Hepatocyte (in vitro differentiated cells): ENCODE data around the gene ZNF423. TPM values are rescaled to one million over a fixed set of nuclear protein-coding genes. Genes with fewer than 3 reads are reported as not detected.

Experiments
- DNase-seq: peaks from one replicate; pipeline ENCODE4 v3.0.0-alpha.2; 2016; ENCODE audit warnings: low spot score
- H2AFZ ChIP-seq: fragments of 200-600 bp; sonication (generic); 2 replicates; pipeline ENCODE4 v1.6.0; 2016; ENCODE audit warnings: antibody characterized with exemption, mild to moderate bottlenecking
- H3K27ac ChIP-seq: fragments of 200-600 bp; sonication (generic); 2 replicates; pipeline ENCODE4 v1.5.1; 2016; ENCODE audit warnings: mild to moderate bottlenecking
- H3K27me3 ChIP-seq: fragments of 200-600 bp; sonication (generic); 2 replicates; pipeline ENCODE4 v1.6.1; 2016
- H3K36me3 ChIP-seq: fragments of 200-600 bp; sonication (generic); replicated peaks from 2 replicates; pipeline ENCODE4 v1.5.1; 2016; ENCODE audit warnings: low read depth; ENCODE audit not compliant: insufficient read depth
- H3K4me1 ChIP-seq: fragments of 200-600 bp; sonication (generic); 2 replicates; pipeline ENCODE4 v1.5.1; 2016; ENCODE audit warnings: mild to moderate bottlenecking, moderate library complexity; ENCODE audit not compliant: insufficient read depth
- H3K4me2 ChIP-seq: fragments of 200-600 bp; sonication (generic); 2 replicates; pipeline ENCODE4 v1.6.0; 2016
- H3K4me3 ChIP-seq: fragments of 200-600 bp; sonication (generic); 2 replicates; pipeline ENCODE4 v1.5.1; 2016; ENCODE audit warnings: mild to moderate bottlenecking
- H3K79me2 ChIP-seq: fragments of 200-600 bp; sonication (generic); 2 replicates; pipeline ENCODE4 v1.6.0; 2017; ENCODE audit warnings: mild to moderate bottlenecking
- H3K9me2 ChIP-seq: fragments of 200-600 bp; sonication (generic); replicated peaks from 2 replicates; pipeline ENCODE4 v1.6.0; 2017; ENCODE audit warnings: mild to moderate bottlenecking; ENCODE audit not compliant: insufficient read depth
- H3K9me3 ChIP-seq: fragments of 200-600 bp; sonication (generic); 2 replicates; pipeline ENCODE4 v1.5.1; 2016; ENCODE audit warnings: low read depth, mild to moderate bottlenecking
- H4K20me1 ChIP-seq: fragments of 200-600 bp; sonication (generic); 2 replicates; pipeline ENCODE4 v1.6.0; 2016; ENCODE audit warnings: mild to moderate bottlenecking; ENCODE audit not compliant: insufficient read depth, poor library complexity, severe bottlenecking
- CTCF ChIP-seq: fragments of 200-600 bp; sonication (generic); IDR thresholded peaks from 2 replicates; pipeline ENCODE4 v1.5.1; 2016; ENCODE audit warnings: antibody characterized with exemption, mild to moderate bottlenecking; ENCODE audit not compliant: poor library complexity
- EZH2 ChIP-seq: fragments of 200-600 bp; sonication (generic); IDR thresholded peaks from 2 replicates; pipeline ENCODE4 v1.6.1; 2016; ENCODE audit warnings: antibody characterized with exemption, mild to moderate bottlenecking, borderline replicate concordance
- EZH2phosphoT487 ChIP-seq: fragments of 200-600 bp; sonication (generic); IDR thresholded peaks from one replicate; pipeline ENCODE4 v1.6.1; 2018; ENCODE audit warnings: antibody characterized with exemption, mild to moderate bottlenecking, low read depth, moderate library complexity; ENCODE audit not compliant: unreplicated experiment, severe bottlenecking
- WGBS: methylation state at CpG from one replicate; pipeline ENCODE4 v1.1.6; 2016; ENCODE audit warnings: low lambda C conversion rate; ENCODE audit errors: missing lambda C conversion rate; 5-methylcytosine and 5-hydroxymethylcytosine counted together
- polyA plus RNA-seq: library from polyadenylated mRNA; unstranded; fragments of >200 nt; fragmentation: Nextera tagmentation; extraction: Ambion mirVana; gene quantifications from 2 replicates; pipeline ENCODE4 v1.2.1, GENCODE V29; 2016
- total RNA-seq: library from RNA; depleted of rRNA; stranded (reverse); fragments of >200 nt; gene quantifications from 2 replicates; pipeline ENCODE4 v1.2.3, GENCODE V29; 2014

The ZNF423 gene
- total and polyA plus RNA-seq, 2 experiments from 2014 or later: 9.6 to 11.8 TPM

GRCh38 chr16:49494891-49495566, 360.9 kb downstream of the ZNF423 start:
- Histone ChIP-seq H4K20me1 (no peaks in the 10 kb centered on the region), H3K79me2 (no peaks in the 10 kb centered on the region), H3K9me3 (no peaks in the 10 kb centered on the region), H3K36me3 (no peaks in the 10 kb centered on the region), H3K9me2 (no peaks in the 10 kb centered on the region), H3K4me1 (peaks cover 7% of the 10 kb centered on the region), H2AFZ (no peak overlapping the region), H3K4me3 (no peak overlapping the region), H3K27ac (no peak overlapping the region), H3K27me3 (no peaks in the 10 kb centered on the region), H3K4me2 (no peak overlapping the region)
- DNase-seq: no peak
- WGBS: 81% methylated on average over 9 of the region's 9 CpGs
- TF ChIP-seq CTCF (no peak), EZH2phosphoT487 (no peak), EZH2 (no peak)

- H4K20me1 ChIP-seq: no peaks in the 10 kb centered on the region
- no peaks in the 10 kb centered on the region for H3K36me3 ChIP-seq
- TF ChIP-seq EZH2 (no peak), CTCF (no peak), EZH2phosphoT487 (no peak)
- H3K79me2 ChIP-seq: no peaks in the 10 kb centered on the region
- WGBS: 95% methylated on average over 7 of the region's 7 CpGs
- no peaks in the 10 kb centered on the region for H3K27me3 ChIP-seq
- no peaks in the 10 kb centered on the region for H3K9me3 ChIP-seq
- H3K27ac ChIP-seq: no peak overlapping the region
- H3K9me2 ChIP-seq: no peaks in the 10 kb centered on the region
- no peak overlapping the region for H2AFZ ChIP-seq
- H3K4me1 ChIP-seq: peaks cover 7% of the 10 kb centered on the region
- no peak overlapping the region for H3K4me3 ChIP-seq
- DNase-seq: no peak
- no peak overlapping the region for H3K4me2 ChIP-seq
Observed at GRCh38 chr16:49494474-49494873, 361.4 kb downstream of the ZNF423 start.

GRCh38 chr16:49493836-49494235, 362.1 kb downstream of the ZNF423 start:
- H3K79me2 ChIP-seq: no peaks in the 10 kb centered on the region
- H3K9me2 ChIP-seq: no peaks in the 10 kb centered on the region
- DNase-seq: no peak
- H3K36me3 ChIP-seq: no peaks in the 10 kb centered on the region
- peaks cover 7% of the 10 kb centered on the region for H3K4me1 ChIP-seq
- H3K27me3 ChIP-seq: no peaks in the 10 kb centered on the region
- no peak for TF ChIP-seq CTCF
- TF ChIP-seq EZH2phosphoT487: no peak
- no peak for TF ChIP-seq EZH2
- H3K27ac ChIP-seq: no peak overlapping the region
- no peak overlapping the region for H3K4me2 ChIP-seq
- 77% methylated on average over 2 of the region's 2 CpGs for WGBS
- H3K9me3 ChIP-seq: no peaks in the 10 kb centered on the region
- H2AFZ ChIP-seq: no peak overlapping the region
- H3K4me3 ChIP-seq: no peak overlapping the region
- no peaks in the 10 kb centered on the region for H4K20me1 ChIP-seq
